GM19240 (cell line): ENCODE results near the gene CPNE8.

ENCODE experiments used
- DNase-seq: peaks from one replicate; pipeline ENCODE4 v3.0.0; 2011; ENCODE audit warnings: low spot score; ENCODE audit not compliant: insufficient read length

Gene CPNE8

DNA sequence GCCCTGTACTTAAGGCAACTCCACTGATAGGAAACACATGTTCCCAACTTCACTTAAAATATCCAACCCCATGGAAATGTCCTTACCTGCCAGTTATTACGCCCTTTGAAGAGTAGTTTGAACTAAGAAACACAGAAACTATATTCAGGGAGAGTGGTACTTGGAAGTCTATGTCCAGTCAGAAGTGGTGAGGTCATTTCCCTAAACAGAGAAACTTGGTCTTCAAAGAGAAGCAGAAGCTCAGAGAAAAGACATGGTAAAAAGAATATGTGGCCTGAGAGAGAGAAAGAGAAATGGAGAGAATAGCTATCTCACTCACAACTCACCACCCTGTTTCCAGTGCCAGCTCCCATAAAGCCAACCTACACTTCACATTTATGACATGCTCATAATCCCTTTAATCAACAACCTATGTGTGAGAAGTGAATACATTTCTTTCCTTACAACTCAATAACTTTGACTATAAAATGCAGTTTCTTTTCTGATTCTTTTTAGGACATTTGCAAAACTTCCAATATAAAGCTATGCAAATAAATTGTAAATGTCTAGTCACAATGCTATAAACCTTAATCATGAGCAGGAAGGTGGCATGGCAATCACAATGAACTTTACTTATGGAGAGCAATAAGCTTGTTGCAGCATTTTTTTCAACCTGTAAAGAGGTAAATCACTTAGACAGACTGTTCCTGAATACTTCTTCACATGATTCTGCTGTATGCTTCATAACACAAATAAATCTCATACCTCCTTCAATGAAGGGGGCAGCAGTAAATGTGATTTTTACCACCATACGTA lies 67.1 kb downstream of the CPNE8 start:
- no peak for DNase-seq

- no peak for DNase-seq
These were observed 73.7 kb downstream of the CPNE8 start for GRCh38 chr12:38831715-38832114.

DNA sequence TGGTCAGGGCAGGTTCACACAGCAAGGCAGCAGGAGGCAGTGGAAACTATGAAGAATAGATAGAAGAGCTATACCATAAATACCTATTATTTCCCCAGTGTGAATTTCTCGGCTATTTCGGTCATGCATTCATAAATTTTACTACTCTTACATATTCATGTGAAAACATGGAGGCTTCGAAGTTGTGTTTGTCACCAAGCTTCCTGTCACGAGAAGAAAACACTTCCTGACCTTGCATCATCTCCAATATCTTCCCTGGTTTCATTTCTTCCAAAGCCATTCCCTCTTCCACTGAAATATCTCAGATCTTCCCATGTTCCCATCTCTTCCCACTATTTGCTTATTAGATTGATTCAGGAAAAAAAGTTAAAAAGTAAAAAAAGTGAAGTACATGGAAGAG lies 80.4 kb downstream of the CPNE8 start:
- no peak for DNase-seq

DNA sequence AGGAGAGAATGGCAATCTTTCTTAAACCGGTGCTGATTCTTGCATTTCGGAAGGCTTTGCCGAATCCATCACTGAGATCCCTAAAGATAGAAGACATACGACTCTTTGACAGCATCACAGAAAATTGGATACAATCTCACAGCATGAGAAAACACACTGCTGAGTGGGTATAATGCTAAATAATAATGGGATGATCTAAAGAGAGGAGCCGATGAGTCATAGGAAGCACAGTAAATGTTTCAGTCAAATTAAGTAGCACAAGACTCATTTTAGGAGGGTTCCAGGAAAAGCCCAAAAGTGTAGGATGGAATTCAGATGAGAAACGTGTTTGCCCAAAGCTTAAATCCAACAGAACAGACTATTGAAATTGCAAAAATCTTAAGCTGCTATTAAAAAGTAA lies 81.7 kb downstream of the CPNE8 start:
- DNase-seq: no peak

- no peak for DNase-seq
These were observed 82.1 kb downstream of the CPNE8 start for GRCh38 chr12:38823314-38823713.

DNA sequence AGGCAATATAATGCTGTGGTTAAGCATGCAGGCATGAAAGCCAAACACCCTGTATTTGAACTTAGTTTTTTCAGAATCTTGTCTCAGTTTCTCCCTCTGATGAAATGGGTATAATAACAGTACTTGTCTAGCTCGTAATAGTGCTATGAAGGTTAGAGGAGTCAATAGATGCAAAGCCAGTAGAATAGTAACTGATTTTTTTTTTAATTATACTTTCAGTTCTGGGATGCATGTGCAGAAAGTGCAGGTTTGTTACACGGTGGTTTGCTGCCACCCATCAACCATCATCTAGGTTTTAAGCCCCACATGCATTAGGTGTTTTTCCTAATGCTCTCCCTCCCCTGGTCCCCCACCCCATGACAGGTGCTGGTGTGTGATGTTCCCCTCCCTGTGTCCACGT lies 87.4 kb downstream of the CPNE8 start:
- DNase-seq: no peak

- DNase-seq: no peak
These were observed 91.5 kb downstream of the CPNE8 start for GRCh38 chr12:38813923-38814322.

GRCh38 chr12:38811814-38812356 lies 93.5 kb downstream of the CPNE8 start:
- no peak for DNase-seq

DNA sequence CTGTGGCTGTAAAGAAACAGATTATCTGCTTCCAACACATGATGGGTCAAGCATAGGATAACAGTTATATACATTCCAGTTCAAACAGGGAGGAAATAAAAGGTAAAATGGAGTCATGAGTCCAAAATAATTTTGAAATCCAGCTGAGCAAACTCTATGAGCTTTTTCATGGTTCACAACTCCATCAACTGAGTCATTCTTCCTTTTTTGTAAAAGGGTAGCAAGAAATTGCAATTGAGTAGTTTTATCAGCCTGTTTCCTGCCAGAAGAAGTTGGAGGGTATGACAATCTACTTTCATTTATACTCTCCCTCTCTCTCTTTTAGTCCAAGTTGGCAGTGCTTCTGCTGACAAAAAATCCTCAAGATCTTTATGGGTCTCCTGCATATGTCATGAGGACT lies 95.6 kb downstream of the CPNE8 start:
- no peak for DNase-seq

GRCh38 chr12:38788106-38788505 lies 117.3 kb downstream of the CPNE8 start:
- no peak for DNase-seq

GRCh38 chr12:38785381-38785780 lies 120.0 kb downstream of the CPNE8 start:
- no peak for DNase-seq

DNA sequence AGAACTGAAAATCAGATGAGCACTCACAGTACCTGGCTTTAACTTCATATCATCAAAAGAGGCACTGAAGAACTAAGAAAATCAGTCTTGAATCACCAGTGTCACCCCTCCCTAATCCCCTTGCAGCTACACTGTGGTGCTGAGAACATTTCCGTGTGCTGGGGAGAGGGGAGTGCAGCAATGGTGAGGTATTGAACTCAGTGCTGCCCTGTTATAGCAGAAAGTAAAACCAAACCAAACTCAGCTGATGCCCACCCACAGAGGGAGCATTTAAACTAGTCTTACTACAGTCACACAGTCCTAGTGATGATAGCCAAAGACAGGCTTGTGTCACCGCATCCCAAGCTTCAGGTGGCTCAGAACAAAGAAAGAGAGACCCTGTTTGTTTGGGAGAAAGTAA lies 122.1 kb downstream of the CPNE8 start:
- no peak for DNase-seq

GRCh38 chr12:38782359-38782758 lies 123.0 kb downstream of the CPNE8 start:
- no peak for DNase-seq

DNA sequence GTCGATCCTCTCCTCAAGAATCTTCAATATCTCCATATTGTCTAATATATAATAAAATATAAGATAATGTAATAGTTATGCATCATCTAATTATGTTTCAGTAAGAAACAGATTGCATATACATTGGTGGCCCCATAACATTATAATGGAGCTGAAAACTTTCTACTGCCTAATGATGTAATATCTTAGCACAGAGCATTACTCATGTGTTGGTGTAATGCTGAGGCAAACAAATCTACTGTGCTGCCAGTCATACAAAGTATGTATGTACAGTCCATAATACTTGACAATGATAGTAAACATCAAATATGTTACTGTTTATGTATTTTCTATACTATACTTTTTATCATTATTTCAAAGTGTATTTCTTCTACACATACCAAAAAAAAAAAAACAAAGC lies 128.7 kb downstream of the CPNE8 start:
- no peak for DNase-seq

- DNase-seq: no peak
These were observed 129.9 kb downstream of the CPNE8 start for GRCh38 chr12:38775457-38775856.

DNA sequence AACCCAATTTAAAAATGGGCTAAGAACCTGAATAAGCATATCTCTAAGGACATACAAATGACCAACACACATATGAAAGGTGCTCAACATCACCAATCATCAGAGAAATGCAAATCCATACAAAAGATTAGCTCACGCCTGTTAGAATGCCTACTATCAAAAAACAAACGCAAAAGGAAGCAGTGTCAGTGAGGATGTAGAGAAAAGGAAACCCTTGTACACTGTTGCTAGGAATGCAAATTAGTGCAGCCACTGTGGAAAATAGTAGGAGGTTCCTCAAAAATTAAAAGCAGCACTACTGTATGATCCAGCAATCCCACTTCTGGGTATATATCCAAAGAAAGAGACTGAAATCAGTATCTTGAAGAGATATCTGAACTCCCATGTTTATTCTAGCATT lies 133.0 kb downstream of the CPNE8 start:
- no peak for DNase-seq

GRCh38 chr12:38771871-38772270 lies 133.5 kb downstream of the CPNE8 start:
- DNase-seq: no peak

GRCh38 chr12:38761636-38762342 lies 143.6 kb downstream of the CPNE8 start:
- DNase-seq: no peak

DNA sequence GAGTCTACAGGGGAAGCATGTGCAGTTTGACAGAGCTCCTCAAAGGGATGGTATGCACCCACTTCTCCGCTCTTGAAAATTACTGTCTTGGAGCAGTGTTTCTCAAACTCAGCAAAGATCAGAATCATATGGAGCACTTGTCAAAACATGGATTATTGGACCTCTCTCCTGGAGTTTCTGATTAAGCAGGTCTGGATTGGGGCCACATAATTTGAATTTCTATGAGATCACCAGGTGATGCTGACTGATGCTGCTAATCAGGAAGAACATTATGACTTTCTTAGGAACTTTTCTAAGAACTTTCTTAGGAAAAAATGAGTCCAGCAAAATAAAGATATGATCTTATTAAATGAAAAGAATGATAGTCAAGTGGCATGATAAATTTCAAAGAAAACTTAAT lies 144.3 kb downstream of the CPNE8 start:
- no peak for DNase-seq

GRCh38 chr12:38759621-38760020 lies 145.8 kb downstream of the CPNE8 start:
- no peak for DNase-seq

GRCh38 chr12:38746744-38747143 lies 158.6 kb downstream of the CPNE8 start:
- DNase-seq: no peak

- no peak for DNase-seq
These were observed 159.8 kb downstream of the CPNE8 start for GRCh38 chr12:38745601-38746000.

GRCh38 chr12:38744041-38744440 lies 161.3 kb downstream of the CPNE8 start:
- no peak for DNase-seq
